ENCODE results near the gene DDAH2.

- TF ChIP-seq POU6F1 (CRISPR knock-in tag; IDR thresholded peaks at IDR 0.05; ENCODE audit: borderline replicate concordance, low read depth) (no peak), PATZ1 (CRISPR knock-in tag; IDR thresholded peaks at IDR 0.05; ENCODE audit: borderline replicate concordance) (no peak), PPARA (CRISPR knock-in tag; IDR thresholded peaks at IDR 0.05; ENCODE audit: borderline replicate concordance) (no peak), ARNTL (CRISPR knock-in tag; IDR thresholded peaks at IDR 0.05; ENCODE audit: borderline replicate concordance, low read depth) (no peak), ZNF8 (CRISPR knock-in tag; IDR thresholded peaks at IDR 0.05) (no peak), OSR1 (CRISPR knock-in tag; IDR thresholded peaks at IDR 0.05) (no peak), TSHZ2 (CRISPR knock-in tag; IDR thresholded peaks at IDR 0.05) (no peak), CSRNP3 (CRISPR knock-in tag; IDR thresholded peaks at IDR 0.05) (no peak), ZFP30 (CRISPR knock-in tag; IDR thresholded peaks at IDR 0.05) (no peak), RARB (CRISPR knock-in tag; IDR thresholded peaks at IDR 0.05) (no peak), ZFP3 (CRISPR knock-in tag; IDR thresholded peaks at IDR 0.05) (no peak), SNAI2 (CRISPR knock-in tag; IDR thresholded peaks at IDR 0.05) (no peak), ESRRG (CRISPR knock-in tag; IDR thresholded peaks at IDR 0.05) (no peak)
Observed at GRCh38 chr6:31727717-31728671, 1.1 kb downstream of the DDAH2 start.
